IMR-90 (cell line): Measurements from ENCODE around the gene CNST. TPM values are rescaled to one million over a fixed set of nuclear protein-coding genes. Genes with fewer than 3 reads are reported as not detected.

Experiments
- ATAC-seq: fragments of 200-7000 bp; cut with Tn5 transposase; 2 replicates; pipeline ENCODE4 v1.9.1; 2020; ENCODE audit warnings: low read depth, mild to moderate bottlenecking, moderate library complexity
- BruUV-seq: library from RNA; stranded (reverse); fragments of 400-500 nt; replicated peaks from 2 replicates; lab custom pipeline; 2021; lab: Mats Ljungman, UMichigan
- CTCF ChIA-PET: fragments of 300-600 bp; formaldehyde crosslinking; extraction: SDS; loops from one replicate; lab custom pipeline; 2021; ENCODE audit warnings: antibody characterized with exemption; lab: Yijun Ruan, JAX
- POLR2A ChIA-PET: fragments of 300-600 bp; sonication (Branson Sonifier 250); formaldehyde crosslinking; loops from one replicate; lab custom pipeline; 2022; ENCODE audit warnings: antibody characterized with exemption; ENCODE audit not compliant: unreplicated experiment; lab: Charles Lee
- DNase-seq: peaks from one replicate; pipeline ENCODE4 v3.0.0; 2013
- H2AFZ ChIP-seq: replicated peaks from 2 replicates; pipeline ENCODE3; 2013; ENCODE audit warnings: low read length, mild to moderate bottlenecking; ENCODE audit not compliant: poor library complexity
- H2AK5ac ChIP-seq: 2 replicates; pipeline ENCODE4 v1.6.1; 2013; ENCODE audit warnings: low read depth, low read length, inconsistent platforms
- H2AK9ac ChIP-seq: replicated peaks from 2 replicates; pipeline ENCODE3; 2013; ENCODE audit warnings: mild to moderate bottlenecking, low read depth, low read length, moderate library complexity; ENCODE audit not compliant: poor library complexity
- H2BK120ac ChIP-seq: 2 replicates; pipeline ENCODE4 v1.6.1; 2013; ENCODE audit warnings: low read depth, low read length, inconsistent platforms
- H2BK15ac ChIP-seq: 3 replicates; pipeline ENCODE4 v1.6.1; 2013; ENCODE audit warnings: low read depth, low read length, inconsistent platforms
- H2BK20ac ChIP-seq: 2 replicates; pipeline ENCODE4 v1.6.1; 2013; ENCODE audit warnings: low read depth, mild to moderate bottlenecking, inconsistent platforms, low read length, moderate library complexity
- H2BK5ac ChIP-seq: 2 replicates; pipeline ENCODE4 v1.6.1; 2013; ENCODE audit warnings: mild to moderate bottlenecking, low read depth, low read length, inconsistent platforms; ENCODE audit not compliant: poor library complexity, severe bottlenecking
- H3K14ac ChIP-seq: replicated peaks from 2 replicates; pipeline ENCODE4 v1.6.1; 2013; ENCODE audit warnings: low read depth, low read length, inconsistent platforms
- H3K18ac ChIP-seq: 2 replicates; pipeline ENCODE4 v1.6.1; 2013; ENCODE audit warnings: low read depth, low read length, control low read depth
- H3K23ac ChIP-seq: 2 replicates; pipeline ENCODE4 v1.6.1; 2013; ENCODE audit warnings: low read depth, low read length, inconsistent platforms
- H3K27ac ChIP-seq: 2 replicates; pipeline ENCODE4 v1.5.1; 2013; ENCODE audit warnings: mild to moderate bottlenecking, control low read depth, low read length; ENCODE audit not compliant: insufficient read depth
- H3K27me3 ChIP-seq: 2 replicates; pipeline ENCODE4 v1.6.1; 2013; ENCODE audit warnings: low read length; ENCODE audit not compliant: control insufficient read depth, insufficient read depth
- H3K36me3 ChIP-seq: 2 replicates; pipeline ENCODE4 v1.6.1; 2013; ENCODE audit warnings: low read length, mixed read lengths; ENCODE audit not compliant: control insufficient read depth, insufficient read depth
- H3K4ac ChIP-seq: 2 replicates; pipeline ENCODE4 v1.6.1; 2013; ENCODE audit warnings: low read depth, low read length, inconsistent platforms
- H3K4me1 ChIP-seq: 2 replicates; pipeline ENCODE4 v1.6.1; 2013; ENCODE audit warnings: low read length, mixed read lengths; ENCODE audit not compliant: control insufficient read depth, insufficient read depth
- H3K4me2 ChIP-seq: 2 replicates; pipeline ENCODE4 v1.6.1; 2013; ENCODE audit warnings: low read depth, mild to moderate bottlenecking, control low read depth, low read length, moderate library complexity
- H3K4me3 ChIP-seq: 2 replicates; pipeline ENCODE4 v1.5.1; 2013; ENCODE audit warnings: low read depth, mild to moderate bottlenecking, control low read depth, low read length, moderate library complexity; ENCODE audit not compliant: insufficient read depth
- H3K56ac ChIP-seq: 2 replicates; pipeline ENCODE4 v1.6.1; 2013; ENCODE audit warnings: low read length, inconsistent platforms; ENCODE audit not compliant: insufficient read depth; ENCODE audit errors: extremely low read depth
- H3K79me1 ChIP-seq, 2 experiments: 2 replicates each; pipeline ENCODE4 v1.6.1; 2013; ENCODE audit warnings: low read length in 2 of 2, inconsistent platforms in 1 of 2, low read depth in 1 of 2
- H3K9ac ChIP-seq: 2 replicates; pipeline ENCODE4 v1.6.1; 2013; ENCODE audit warnings: low read depth, low read length, control low read depth
- H3K9me1 ChIP-seq: 2 replicates; pipeline ENCODE4 v1.6.1; 2013; ENCODE audit warnings: low read length, inconsistent platforms; ENCODE audit not compliant: insufficient read depth
- H3K9me3 ChIP-seq: 2 replicates; pipeline ENCODE4 v1.6.1; 2013; ENCODE audit warnings: low read length; ENCODE audit not compliant: control insufficient read depth, insufficient read depth
- H4K20me1 ChIP-seq: 2 replicates; pipeline ENCODE4 v1.6.1; 2013; ENCODE audit warnings: low read length, inconsistent platforms; ENCODE audit not compliant: insufficient read depth
- H4K5ac ChIP-seq: 2 replicates; pipeline ENCODE4 v1.6.1; 2013; ENCODE audit warnings: mild to moderate bottlenecking, low read depth, low read length, control low read depth
- H4K8ac ChIP-seq, 2 experiments: 2 replicates each; pipeline ENCODE4 v1.6.1; 2013; ENCODE audit warnings: low read depth in 2 of 2, low read length in 2 of 2, control low read depth in 1 of 2, inconsistent platforms in 1 of 2
- H4K91ac ChIP-seq: 2 replicates; pipeline ENCODE4 v1.6.1; 2013; ENCODE audit warnings: low read depth, low read length, inconsistent platforms; ENCODE audit not compliant: insufficient read depth
- BHLHE40 ChIP-seq: fragments of 150-350 bp; IDR thresholded peaks from 2 replicates; pipeline ENCODE4 v1.6.1; 2016; ENCODE audit warnings: mild to moderate bottlenecking, low read depth, low read length
- CEBPB ChIP-seq: IDR thresholded peaks from 2 replicates; pipeline ENCODE4 v1.6.1; 2012; ENCODE audit warnings: low read depth, low read length, improper control_type of control experiment
- CHD1 ChIP-seq: IDR thresholded peaks from 2 replicates; pipeline ENCODE4 v1.6.1; 2012; ENCODE audit warnings: low read depth, low read length, improper control_type of control experiment
- FOS ChIP-seq: fragments of 150-350 bp; IDR thresholded peaks from 2 replicates; pipeline ENCODE4 v1.6.1; 2016; ENCODE audit warnings: low read depth, low read length
- MAFK ChIP-seq: IDR thresholded peaks from 2 replicates; pipeline ENCODE4 v1.6.1; 2012; ENCODE audit warnings: low read depth, low read length, improper control_type of control experiment
- MAZ ChIP-seq: IDR thresholded peaks from 2 replicates; pipeline ENCODE4 v1.6.1; 2012; ENCODE audit warnings: low read depth, mild to moderate bottlenecking, low read length, improper control_type of control experiment, moderate library complexity, borderline replicate concordance
- MXI1 ChIP-seq: IDR thresholded peaks from 2 replicates; pipeline ENCODE4 v1.6.1; 2012; ENCODE audit warnings: low read depth, mild to moderate bottlenecking, low read length, moderate library complexity, borderline replicate concordance
- NFE2L2 ChIP-seq: fragments of 150-350 bp; IDR thresholded peaks from 2 replicates; pipeline ENCODE4 v1.6.1; 2016; ENCODE audit warnings: low read depth, mild to moderate bottlenecking, low read length
- POLR2A ChIP-seq: IDR thresholded peaks from 2 replicates; pipeline ENCODE4 v1.6.1; 2012; ENCODE audit warnings: mild to moderate bottlenecking, low read depth, low read length
- RAD21 ChIP-seq: IDR thresholded peaks from 2 replicates; pipeline ENCODE4 v1.6.1; 2012; ENCODE audit warnings: low read length, improper control_type of control experiment
- RCOR1 ChIP-seq: IDR thresholded peaks from 2 replicates; pipeline ENCODE4 v1.6.1; 2012; ENCODE audit warnings: mild to moderate bottlenecking, low read length, improper control_type of control experiment; ENCODE audit not compliant: insufficient replicate concordance
- RFX5 ChIP-seq: IDR thresholded peaks from 2 replicates; pipeline ENCODE4 v1.8.0; 2012; ENCODE audit warnings: low read depth, mild to moderate bottlenecking, low read length, moderate library complexity
- SMC3 ChIP-seq: fragments of 150-350 bp; IDR thresholded peaks from 2 replicates; pipeline ENCODE4 v1.6.1; 2016; ENCODE audit warnings: low read depth, mild to moderate bottlenecking, antibody characterized with exemption, low read length, moderate library complexity
- USF2 ChIP-seq: fragments of 150-350 bp; IDR thresholded peaks from 2 replicates; pipeline ENCODE4 v1.6.1; 2017; ENCODE audit warnings: mild to moderate bottlenecking, antibody characterized with exemption, low read length, low read depth
- WGBS, 2 experiments: methylation state at CpG; one replicate each; pipeline versions ENCODE4 v1.1.5 to v1.1.7; 2013; ENCODE audit warnings: missing lambda C conversion rate in 2 of 2; ENCODE audit not compliant: insufficient read length in 1 of 2; ENCODE audit errors: extremely low coverage in 2 of 2; 5-methylcytosine and 5-hydroxymethylcytosine counted together
- dilution Hi-C: fragments of 300-500 bp; cut with HindIII; formaldehyde crosslinking; loops from one replicate; pipeline ENCODE4 v1.14.3; 2018; ENCODE audit warnings: low sequenced_read_pairs; ENCODE audit not compliant: unreplicated experiment
- in situ Hi-C: fragments of 300-500 bp; cut with MboI; formaldehyde crosslinking; loops from 3 replicates; pipeline ENCODE4 v1.14.3; 2019; ENCODE audit warnings: low sequenced_read_pairs, inconsistent platforms, mixed read lengths
- intact Hi-C: fragments of 100-400 bp; cut with micrococcal nuclease; formaldehyde crosslinking; loops from 2 replicates; pipeline ENCODE4 v1.10.0; 2022
- polyA plus RNA-seq, 3 experiments: library from polyadenylated mRNA; depleted of rRNA; stranded (reverse); fragments of >200 nt; gene quantifications; 2 replicates each; pipeline ENCODE4 v1.2.3, GENCODE V29; 2012; ENCODE audit warnings: low replicate concordance in 1 of 3
- total RNA-seq: library from RNA; depleted of rRNA; stranded (reverse); fragments of >200 nt; gene quantifications from 2 replicates; pipeline ENCODE4 v1.2.3, GENCODE V29; 2012
- TF ChIP-seq, protein P1 (sequence below): fragments of 150-350 bp; IDR thresholded peaks from 2 replicates; pipeline ENCODE4 v1.6.1; 2016; ENCODE audit warnings: low read depth, mild to moderate bottlenecking, low read length, moderate library complexity, borderline replicate concordance
- TF ChIP-seq, protein P2 (sequence below): conservative IDR thresholded peaks from 2 replicates; pipeline ENCODE4 v1.5.1; 2012; ENCODE audit warnings: mild to moderate bottlenecking, low read depth, low read length, improper control_type of control experiment

The CNST gene
- total and polyA plus RNA-seq, 2 of the 4 experiments (the other 2 are of a cell fraction): 15.4 to 25.5 TPM

DNA sequence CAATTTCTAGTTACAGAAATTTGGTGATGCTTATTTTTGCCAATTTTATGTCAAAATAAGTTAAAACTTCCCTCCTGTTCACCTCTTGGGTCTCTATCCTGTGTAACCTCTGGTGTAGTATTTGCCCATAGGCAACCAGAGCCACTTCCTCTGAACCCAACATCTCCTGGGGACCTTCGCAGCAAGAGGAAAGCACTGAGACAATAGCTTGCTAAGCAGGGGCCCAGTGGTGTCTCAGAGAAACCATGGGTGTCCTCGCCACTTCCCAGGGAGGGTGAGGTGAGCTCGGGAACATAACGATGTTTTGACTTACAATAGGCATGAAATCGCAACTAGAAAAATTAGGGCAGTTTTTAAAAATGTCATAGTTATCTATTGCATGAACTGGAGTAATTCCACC lies 101.5 kb downstream of the CNST start:
- ChIA-PET CTCF (no interaction called here), POLR2A (no interaction called here)
- Histone ChIP-seq H4K5ac (no peak overlapping the region), H4K91ac (no peak overlapping the region), H3K4me2 (no peak overlapping the region), H3K79me1 (0 out of 4 replicates have a peak, but pooled peaks cover 3 to 4% of the 10 kb centered on the region in 2 experiments), H3K4ac (no peak overlapping the region), H4K8ac (no peak overlapping the region), H3K4me1 (no peaks in the 10 kb centered on the region), H4K20me1 (no peaks in the 10 kb centered on the region), H2BK120ac (no peak overlapping the region), H3K27me3 (no peaks in the 10 kb centered on the region), H3K4me3 (no peak overlapping the region), H3K18ac (no peak overlapping the region), H3K14ac (no peak overlapping the region), H3K27ac (no peak overlapping the region), H3K36me3 (peaks cover 12% of the 10 kb centered on the region), H3K9me3 (no peaks in the 10 kb centered on the region), H3K9me1 (no peaks in the 10 kb centered on the region; the same call in 1 of the 2 replicates), H2AK9ac (no peak overlapping the region), H2AFZ (no peak overlapping the region), H2BK15ac (no peak overlapping the region), H2BK20ac (no peak overlapping the region), H3K23ac (no peak overlapping the region), H3K56ac (no peak overlapping the region), H2BK5ac (no peak overlapping the region), H3K9ac (no peak overlapping the region), H2AK5ac (no peak overlapping the region)
- no CpG with 5 or more reads among the region's 5 CpGs for WGBS, 2 experiments
- dilution Hi-C loops (no loop called here), intact Hi-C loops (no loop called here), in situ Hi-C loops (no loop called here)
- ATAC-seq (no peak), DNase-seq (no peak)
- BruUV-seq: no TSS peak
- TF ChIP-seq SMC3 (no peak), NFE2L2 (no peak), POLR2A (no peak), MAFK (no peak), RAD21 (no peak), BHLHE40 (no peak), CHD1 (no peak), FOS (no peak), MAZ (no peak), MXI1 (no peak), USF2 (no peak), CEBPB (no peak), RCOR1 (no peak), RFX5 (no peak)
- TF ChIP-seq, protein P1, sequence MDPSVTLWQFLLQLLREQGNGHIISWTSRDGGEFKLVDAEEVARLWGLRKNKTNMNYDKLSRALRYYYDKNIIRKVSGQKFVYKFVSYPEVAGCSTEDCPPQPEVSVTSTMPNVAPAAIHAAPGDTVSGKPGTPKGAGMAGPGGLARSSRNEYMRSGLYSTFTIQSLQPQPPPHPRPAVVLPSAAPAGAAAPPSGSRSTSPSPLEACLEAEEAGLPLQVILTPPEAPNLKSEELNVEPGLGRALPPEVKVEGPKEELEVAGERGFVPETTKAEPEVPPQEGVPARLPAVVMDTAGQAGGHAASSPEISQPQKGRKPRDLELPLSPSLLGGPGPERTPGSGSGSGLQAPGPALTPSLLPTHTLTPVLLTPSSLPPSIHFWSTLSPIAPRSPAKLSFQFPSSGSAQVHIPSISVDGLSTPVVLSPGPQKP: no peak
- TF ChIP-seq, protein P2, sequence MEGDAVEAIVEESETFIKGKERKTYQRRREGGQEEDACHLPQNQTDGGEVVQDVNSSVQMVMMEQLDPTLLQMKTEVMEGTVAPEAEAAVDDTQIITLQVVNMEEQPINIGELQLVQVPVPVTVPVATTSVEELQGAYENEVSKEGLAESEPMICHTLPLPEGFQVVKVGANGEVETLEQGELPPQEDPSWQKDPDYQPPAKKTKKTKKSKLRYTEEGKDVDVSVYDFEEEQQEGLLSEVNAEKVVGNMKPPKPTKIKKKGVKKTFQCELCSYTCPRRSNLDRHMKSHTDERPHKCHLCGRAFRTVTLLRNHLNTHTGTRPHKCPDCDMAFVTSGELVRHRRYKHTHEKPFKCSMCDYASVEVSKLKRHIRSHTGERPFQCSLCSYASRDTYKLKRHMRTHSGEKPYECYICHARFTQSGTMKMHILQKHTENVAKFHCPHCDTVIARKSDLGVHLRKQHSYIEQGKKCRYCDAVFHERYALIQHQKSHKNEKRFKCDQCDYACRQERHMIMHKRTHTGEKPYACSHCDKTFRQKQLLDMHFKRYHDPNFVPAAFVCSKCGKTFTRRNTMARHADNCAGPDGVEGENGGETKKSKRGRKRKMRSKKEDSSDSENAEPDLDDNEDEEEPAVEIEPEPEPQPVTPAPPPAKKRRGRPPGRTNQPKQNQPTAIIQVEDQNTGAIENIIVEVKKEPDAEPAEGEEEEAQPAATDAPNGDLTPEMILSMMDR: no peak
